Measurements from ENCODE around the gene FXN. TPM values are rescaled to one million over a fixed set of nuclear protein-coding genes. Genes with fewer than 3 reads are reported as not detected.

FXN gene
- total RNA-seq, 4 donors from 2014 or later: 1.8 to 10.1 (median 3.3) TPM

GRCh38 chr9:69089491-69089890 lies 53.9 kb downstream of the FXN start:
- TF ChIP-seq, protein P1, sequence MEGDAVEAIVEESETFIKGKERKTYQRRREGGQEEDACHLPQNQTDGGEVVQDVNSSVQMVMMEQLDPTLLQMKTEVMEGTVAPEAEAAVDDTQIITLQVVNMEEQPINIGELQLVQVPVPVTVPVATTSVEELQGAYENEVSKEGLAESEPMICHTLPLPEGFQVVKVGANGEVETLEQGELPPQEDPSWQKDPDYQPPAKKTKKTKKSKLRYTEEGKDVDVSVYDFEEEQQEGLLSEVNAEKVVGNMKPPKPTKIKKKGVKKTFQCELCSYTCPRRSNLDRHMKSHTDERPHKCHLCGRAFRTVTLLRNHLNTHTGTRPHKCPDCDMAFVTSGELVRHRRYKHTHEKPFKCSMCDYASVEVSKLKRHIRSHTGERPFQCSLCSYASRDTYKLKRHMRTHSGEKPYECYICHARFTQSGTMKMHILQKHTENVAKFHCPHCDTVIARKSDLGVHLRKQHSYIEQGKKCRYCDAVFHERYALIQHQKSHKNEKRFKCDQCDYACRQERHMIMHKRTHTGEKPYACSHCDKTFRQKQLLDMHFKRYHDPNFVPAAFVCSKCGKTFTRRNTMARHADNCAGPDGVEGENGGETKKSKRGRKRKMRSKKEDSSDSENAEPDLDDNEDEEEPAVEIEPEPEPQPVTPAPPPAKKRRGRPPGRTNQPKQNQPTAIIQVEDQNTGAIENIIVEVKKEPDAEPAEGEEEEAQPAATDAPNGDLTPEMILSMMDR (IDR thresholded peaks at IDR 0.05; ENCODE audit: low read depth): no peak

DNA sequence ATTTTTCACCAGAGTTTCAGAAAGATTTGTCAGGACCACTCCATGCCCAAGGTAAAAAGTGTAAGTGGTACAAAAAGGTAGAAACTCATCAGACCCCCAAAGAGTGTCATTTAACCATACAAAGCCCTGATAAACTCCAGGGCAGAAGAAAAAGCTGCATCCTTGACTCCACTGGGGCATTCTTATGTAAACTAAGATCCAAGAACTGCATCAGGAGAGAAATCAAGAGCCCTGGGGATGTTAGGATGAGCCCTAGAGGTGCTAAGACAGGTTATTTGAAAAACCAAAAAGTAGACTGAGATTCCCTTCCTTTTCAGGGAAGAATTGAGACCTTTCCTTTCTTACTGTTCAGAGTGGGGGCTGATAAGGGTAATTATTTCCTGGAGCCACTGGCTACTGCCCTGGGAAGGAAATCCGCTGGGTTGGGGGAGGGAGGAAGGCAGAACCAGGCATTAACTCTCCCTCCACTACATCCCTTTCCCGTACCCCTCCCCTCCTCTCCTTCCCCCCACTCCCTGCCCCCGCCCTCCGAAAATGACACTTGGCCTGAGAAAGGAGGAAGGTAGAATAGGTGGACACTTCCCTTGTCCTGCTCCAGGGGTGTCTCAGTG lies 54.7 kb downstream of the FXN start:
- TF ChIP-seq, protein P1 (IDR thresholded peaks at IDR 0.05; ENCODE audit: low read depth): no peak

DNA sequence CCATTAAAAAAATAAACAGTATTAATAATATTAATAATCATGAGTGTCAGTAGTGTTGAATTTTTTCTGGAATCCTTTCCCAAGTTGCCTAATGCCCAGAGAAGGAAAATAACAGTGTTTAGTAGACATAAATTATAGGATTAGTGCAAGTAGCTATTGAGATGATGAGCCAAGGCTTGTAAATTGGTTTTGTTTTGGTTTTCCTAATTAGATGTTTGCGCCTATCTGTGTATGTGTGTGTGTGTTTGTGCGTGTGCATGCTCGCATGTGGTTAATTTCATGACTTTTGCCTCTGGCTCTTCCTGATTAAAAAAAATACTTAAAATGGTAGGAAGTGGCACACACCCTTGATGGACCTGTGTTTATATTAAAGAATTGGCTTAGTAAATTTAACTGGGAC lies 55.4 kb downstream of the FXN start:
- TF ChIP-seq, protein P1 (IDR thresholded peaks at IDR 0.05; ENCODE audit: low read depth): no peak

GRCh38 chr9:69093471-69094103 lies 58.0 kb downstream of the FXN start:
- TF ChIP-seq, protein P1 (IDR thresholded peaks at IDR 0.05; ENCODE audit: low read depth): no peak

GRCh38 chr9:69097064-69097463 lies 61.5 kb downstream of the FXN start:
- TF ChIP-seq, protein P1 (IDR thresholded peaks at IDR 0.05; ENCODE audit: low read depth): no peak

- TF ChIP-seq, protein P1 (IDR thresholded peaks at IDR 0.05; ENCODE audit: low read depth): no peak
Measured at GRCh38 chr9:69097923-69098593, 62.5 kb downstream of the FXN start.

DNA sequence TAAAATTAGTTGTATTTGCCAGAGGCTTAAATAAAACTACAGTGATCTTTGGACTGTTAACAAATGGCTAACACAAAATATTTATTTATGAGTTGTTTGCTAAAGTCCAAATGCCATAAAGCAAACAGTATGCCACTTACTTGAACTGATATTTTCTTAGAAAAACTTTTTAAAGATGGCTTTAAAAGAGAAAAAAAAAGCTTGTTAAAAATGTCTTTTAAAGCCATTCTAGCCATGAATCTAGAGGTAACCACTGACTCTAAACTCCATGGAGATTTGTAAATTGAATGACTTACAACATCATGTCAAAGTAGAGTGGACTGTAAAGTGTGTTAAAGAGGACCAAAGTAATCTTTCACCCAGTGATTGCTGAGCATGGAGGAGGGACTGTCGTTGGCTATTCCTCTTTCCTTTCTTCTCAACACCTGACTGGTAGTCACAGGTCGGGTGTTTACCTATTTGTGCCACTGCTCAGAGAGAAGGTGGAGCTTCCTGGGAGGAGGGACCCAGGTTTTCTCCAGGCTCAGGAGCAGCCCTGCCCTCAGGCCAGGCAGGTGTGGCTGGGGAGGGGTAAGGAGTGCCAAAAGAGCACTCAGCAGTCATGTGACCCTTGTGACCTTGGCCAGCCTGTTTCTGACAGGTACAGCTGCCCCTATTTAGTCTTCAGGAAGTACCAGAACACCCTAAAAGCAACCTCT lies 69.4 kb downstream of the FXN start:
- TF ChIP-seq, protein P1 (IDR thresholded peaks at IDR 0.05; ENCODE audit: low read depth): no peak

Data from subcutaneous adipose tissue (tissue), 4 donors.